Neural progenitor cell (in vitro differentiated cells): ENCODE data around the gene RTKN.

Source experiments
- CTCF ChIP-seq: fragments of 200-600 bp; sonication (generic); IDR thresholded peaks from 2 replicates; pipeline ENCODE4 v1.5.1; 2017; ENCODE audit warnings: antibody characterized with exemption, mild to moderate bottlenecking
- EZH2 ChIP-seq: fragments of 200-600 bp; sonication (generic); IDR thresholded peaks from 2 replicates; pipeline ENCODE4 v1.6.1; 2017; ENCODE audit warnings: antibody characterized with exemption, mild to moderate bottlenecking, moderate library complexity
- EZH2phosphoT487 ChIP-seq: fragments of 200-600 bp; sonication (generic); IDR thresholded peaks from 2 replicates; pipeline ENCODE4 v1.6.1; 2017; ENCODE audit warnings: antibody characterized with exemption

GRCh38 chr2:74447230-74447999 lies 5.7 kb upstream of the RTKN start:
- TF ChIP-seq EZH2: no peak
- TF ChIP-seq CTCF: no peak
- no peak for TF ChIP-seq EZH2phosphoT487
